GM21528 (cell line): ENCODE measurements around the gene DDO.

Experiments
- ATAC-seq: cut with Tn5 transposase; IDR thresholded peaks from one replicate; pipeline ENCODE4 v1.9.1; 2021; ENCODE audit warnings: mild to moderate bottlenecking, moderate library complexity; ENCODE audit not compliant: unreplicated experiment, low FRiP score

Gene DDO

GRCh38 chr6:110421749-110422443 lies 6.5 kb upstream of the DDO start:
- no peak for ATAC-seq

- ATAC-seq = no peak
These were observed 3.8 kb upstream of the DDO start for GRCh38 chr6:110419028-110419739.

- ATAC-seq = no peak
These were observed 3.2 kb upstream of the DDO start for GRCh38 chr6:110418594-110418993.

GRCh38 chr6:110414669-110415068 lies 706 bp downstream of the DDO start:
- ATAC-seq = no peak

- no peak for ATAC-seq
These were observed 3.0 kb downstream of the DDO start for GRCh38 chr6:110412360-110412759.

- no peak for ATAC-seq
These were observed 4.9 kb downstream of the DDO start for GRCh38 chr6:110410511-110410910.

GRCh38 chr6:110409794-110410193 lies 5.6 kb downstream of the DDO start:
- ATAC-seq = no peak

- no peak for ATAC-seq
These were observed 6.5 kb downstream of the DDO start for GRCh38 chr6:110408901-110409300.

- ATAC-seq = no peak
These were observed 10.8 kb downstream of the DDO start for GRCh38 chr6:110404607-110405006.

- no peak for ATAC-seq
These were observed 13.7 kb downstream of the DDO start for GRCh38 chr6:110401585-110402176.

- no peak for ATAC-seq
These were observed 15.2 kb downstream of the DDO start for GRCh38 chr6:110400208-110400607.

- no peak for ATAC-seq
These were observed 15.9 kb downstream of the DDO start for GRCh38 chr6:110399219-110400071.

GRCh38 chr6:110398778-110399177 lies 16.6 kb downstream of the DDO start:
- ATAC-seq = no peak

- no peak for ATAC-seq
These were observed 20.2 kb downstream of the DDO start for GRCh38 chr6:110395221-110395620.

- ATAC-seq = no peak
These were observed 21.0 kb downstream of the DDO start for GRCh38 chr6:110394409-110394808.

- no peak for ATAC-seq
These were observed 22.6 kb downstream of the DDO start for GRCh38 chr6:110392727-110393126.

- ATAC-seq = no peak
These were observed 25.0 kb downstream of the DDO start for GRCh38 chr6:110390404-110390803.

- no peak for ATAC-seq
These were observed 25.5 kb downstream of the DDO start for GRCh38 chr6:110389689-110390382.

GRCh38 chr6:110387986-110388385 lies 27.4 kb downstream of the DDO start:
- no peak for ATAC-seq

GRCh38 chr6:110385458-110385863 lies 29.9 kb downstream of the DDO start:
- no peak for ATAC-seq
